Measurements from ENCODE around the gene PCAT6. TPM values are rescaled to one million over a fixed set of nuclear protein-coding genes. Genes with fewer than 3 reads are reported as not detected.

Gene PCAT6
- total and polyA plus RNA-seq, 2 of the 8 experiments (the other 6 are each of a cell fraction or from before 2014, with no cell fraction given): 4.6 to 14.7 TPM

DNA sequence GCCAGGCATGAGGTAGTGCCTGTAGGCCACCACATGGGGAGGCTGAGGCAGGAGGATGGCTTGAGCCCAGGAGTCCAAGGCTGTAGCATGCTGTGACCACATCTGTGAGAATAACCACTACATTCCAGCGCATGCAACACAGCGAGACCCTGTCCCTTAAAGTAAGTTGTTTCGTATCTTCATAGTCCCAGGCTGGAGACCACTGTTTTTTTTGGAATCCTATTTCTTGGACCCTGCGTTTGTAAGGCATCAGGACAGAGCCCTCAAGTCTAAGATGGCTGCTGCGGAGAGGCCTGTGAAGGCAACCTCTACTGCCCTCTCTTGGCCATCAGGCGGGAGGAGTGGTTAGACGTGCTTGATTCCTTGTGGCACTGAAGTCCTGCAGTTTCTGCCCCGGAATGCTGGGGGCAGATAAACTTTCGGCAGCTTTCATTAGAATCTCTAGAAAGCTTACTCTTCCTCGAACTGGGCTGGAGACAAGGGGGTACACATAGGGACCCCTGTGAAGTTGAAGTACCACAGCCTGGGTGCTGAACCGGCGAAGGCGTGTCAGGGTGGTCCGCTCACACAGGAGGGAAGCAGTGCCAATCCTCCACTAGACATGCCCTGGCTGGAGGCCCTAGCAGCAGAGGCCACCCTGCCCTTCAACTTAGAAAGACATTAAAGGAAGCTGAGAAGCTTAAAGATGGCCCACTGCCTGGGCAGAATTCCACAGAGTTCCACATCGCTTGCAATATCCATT lies 41.6 kb downstream of the PCAT6 start:
- Histone ChIP-seq H3K23ac (ENCODE audit: insufficient read length) (no peak overlapping the region), H3K27me3 (replicated peaks in 1 of 4; ENCODE audit: control insufficient read depth in 3 of 4, extremely low read depth in 1 of 4, insufficient read depth in 3 of 4, low read length in 3 of 4) (no peaks in the 10 kb centered on the region), H3K36me3 (ENCODE audit: control insufficient read depth in 2 of 4, insufficient read depth in 4 of 4, low read length in 3 of 4) (peaks cover 19 to 39% (median 34%) of the 10 kb centered on the region in 4 experiments), H3K9ac (replicated peaks in 1 of 4; ENCODE audit: extremely low read depth in 1 of 4, low read depth in 3 of 4, low read length in 3 of 4) (no peak overlapping the region), H2BK20ac (ENCODE audit: low read length) (no peak overlapping the region), H2BK12ac (ENCODE audit: low read depth, low read length) (no peak overlapping the region), H4K5ac (ENCODE audit: insufficient read length, low read depth, low read length) (no peak overlapping the region), H3K79me2 (ENCODE audit: control insufficient read depth in 1 of 2, insufficient read depth in 2 of 2, low read length in 2 of 2) (peaks cover 0 to 1% of the 10 kb centered on the region in 2 experiments; a peak in 1 of 4 replicates), H4K8ac (ENCODE audit: extremely low read depth, insufficient read depth, low read length) (peak overlapping the region; percentile 76), H2AFZ (ENCODE audit: low read length) (no peak overlapping the region), H3K23me2 (ENCODE audit: low read depth, low read length) (no peaks in the 10 kb centered on the region), H2BK5ac (ENCODE audit: low read depth, low read length) (peak overlapping the region; percentile 48; the same call in 1 of the 2 replicates), H3K14ac (ENCODE audit: insufficient read length) (no peak overlapping the region), H3K4me2 (ENCODE audit: insufficient read depth in 1 of 2, low read depth in 2 of 2, low read length in 2 of 2) (no peak overlapping the region), H3K9me3 (ENCODE audit: insufficient read depth in 2 of 2, low read depth in 1 of 2, low read length in 1 of 2) (no peaks in the 10 kb centered on the region), H4K91ac (replicated peaks; ENCODE audit: insufficient read length, low read length) (no peak overlapping the region), H2AK5ac (ENCODE audit: low read depth, low read length) (no peak overlapping the region), H3K56ac (replicated peaks; ENCODE audit: insufficient read length, low read depth, low read length) (no peak overlapping the region), H3K4me3 (ENCODE audit: extremely low read depth in 1 of 4, insufficient read depth in 2 of 4, low read depth in 3 of 4, low read length in 4 of 4) (no peak overlapping the region), H2BK15ac (ENCODE audit: low read length) (no peak overlapping the region), H4K20me1 (replicated peaks in 1 of 2; ENCODE audit: control insufficient read depth in 1 of 2, insufficient read depth in 2 of 2, low read length in 2 of 2) (peaks cover 4 to 10% of the 10 kb centered on the region in 2 experiments), H3K4me1 (replicated peaks in 1 of 4; ENCODE audit: control insufficient read depth in 3 of 4, insufficient read depth in 4 of 4, low read length in 3 of 4) (no peaks in the 10 kb centered on the region), H2BK120ac (replicated peaks; ENCODE audit: low read depth, low read length) (no peak overlapping the region), H3K18ac (ENCODE audit: extremely low read depth, low read length) (no peak overlapping the region), H3K79me1 (ENCODE audit: low read depth, low read length) (peaks cover 6% of the 10 kb centered on the region; the same call in 1 of the 2 replicates), H3K4ac (replicated peaks; ENCODE audit: insufficient read length, low read depth, low read length) (no peak overlapping the region), H3K27ac (ENCODE audit: low read depth, low read length) (no peak overlapping the region)
- DNase-seq (ENCODE audit: low read depth in 1 of 2, low spot score in 2 of 2) (peak; percentile 62 to 70), FAIRE-seq (peak; percentile 73)
- 76% methylated on average over 15 of the region's 15 CpGs; no CpG with 5 or more reads in 1 of the 2 experiments for WGBS, 2 experiments (ENCODE audit: extremely low coverage in 1 of 2, insufficient coverage in 1 of 2, insufficient read length in 1 of 2, insufficient replicate concordance in 2 of 2, low coverage in 1 of 2, low lambda C conversion rate in 2 of 2, missing lambda C conversion rate in 1 of 2)
- ChIA-PET CTCF (ENCODE audit: partially characterized antibody) (interaction anchor here (0.6 to 4.7 kb wide), 21 partner anchors 9 to 1030 kb away, joined by 3 to 41 read pairs (median 4); partner anchors contain the start of genes KDM5B and PCAT6), POLR2A (ENCODE audit: partially characterized antibody) (interaction anchor here (0.6 to 9.2 kb wide), 8 partner anchors 9 to 59 kb away, joined by 3 to 81 read pairs (median 4); partner anchors contain the start of genes KDM5B and PCAT6)
- no peak for TF ChIP-seq SIX5 (IDR thresholded peaks at IDR 0.05; ENCODE audit: low read depth, low read length)
- TF ChIP-seq, protein P1, sequence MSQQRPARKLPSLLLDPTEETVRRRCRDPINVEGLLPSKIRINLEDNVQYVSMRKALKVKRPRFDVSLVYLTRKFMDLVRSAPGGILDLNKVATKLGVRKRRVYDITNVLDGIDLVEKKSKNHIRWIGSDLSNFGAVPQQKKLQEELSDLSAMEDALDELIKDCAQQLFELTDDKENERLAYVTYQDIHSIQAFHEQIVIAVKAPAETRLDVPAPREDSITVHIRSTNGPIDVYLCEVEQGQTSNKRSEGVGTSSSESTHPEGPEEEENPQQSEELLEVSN (IDR thresholded peaks at IDR 0.05): no peak
- TF ChIP-seq RNF2 (IDR thresholded peaks at IDR 0.05; ENCODE audit: borderline replicate concordance, low read depth, low read length, missing control alignments, poor library complexity, severe bottlenecking): no peak
- no peak for TF ChIP-seq GABPA (IDR thresholded peaks at IDR 0.05; ENCODE audit: borderline replicate concordance, insufficient read depth, low read length)
- no peak for TF ChIP-seq POU5F1 (IDR thresholded peaks at IDR 0.05; ENCODE audit: low read depth, low read length)
- peak; percentile 84 to 87 for TF ChIP-seq RAD21 (IDR thresholded peaks at IDR 0.05 in 1 of 2, conservative IDR thresholded peaks at IDR 0.05 in 1 of 2; ENCODE audit: low read depth in 2 of 2, low read length in 2 of 2)
- TF ChIP-seq KDM1A (IDR thresholded peaks at IDR 0.05; ENCODE audit: borderline replicate concordance, low read length): peak; percentile 67; the same call in 1 of the 2 replicates
- TF ChIP-seq RXRA (IDR thresholded peaks at IDR 0.05; ENCODE audit: insufficient read depth, low read depth, low read length): no peak
- TF ChIP-seq SUZ12 (IDR thresholded peaks at IDR 0.05; ENCODE audit: low read length): no peak
- no peak for TF ChIP-seq JUN (IDR thresholded peaks at IDR 0.05; ENCODE audit: low read depth, low read length)
